ENCODE results near the gene ABCC2. TPM values are rescaled to one million over a fixed set of nuclear protein-coding genes. Genes with fewer than 3 reads are reported as not detected.

ABCC2 gene
- total RNA-seq, 1 experiment from 2014 or later: 6.5 TPM

DNA sequence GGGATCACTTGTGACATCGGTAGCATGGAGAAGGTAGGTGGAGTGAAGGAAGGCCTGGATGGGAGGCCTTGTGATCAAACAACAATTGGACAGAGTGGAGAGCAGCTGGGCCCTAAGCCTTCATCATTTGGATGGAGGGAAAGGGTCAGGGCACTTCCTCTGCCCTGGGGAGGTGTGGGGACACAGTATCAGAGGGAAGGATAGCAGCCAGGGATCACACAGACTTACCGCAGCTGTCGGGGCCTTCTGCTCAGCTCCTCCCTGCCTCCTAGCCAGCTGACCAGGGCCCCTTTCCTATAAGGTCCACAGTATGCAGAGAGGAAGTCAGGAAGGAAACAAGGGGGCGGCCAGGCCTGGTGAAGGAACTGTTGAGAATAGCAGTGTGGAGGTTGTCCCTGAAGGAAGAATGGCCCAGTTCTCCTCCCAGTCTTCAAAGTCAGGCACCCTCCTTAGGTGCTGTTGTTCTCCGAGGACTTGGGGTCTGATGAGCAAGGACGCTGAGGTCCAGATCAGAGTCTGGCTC is 62.1 kb downstream of the ABCC2 start:
- in situ Hi-C loops (cut with HindIII; ENCODE audit: low pct_unique_long_range_greater_than_20kb, low sequenced_read_pairs) (no loop called here), intact Hi-C loops (cut with micrococcal nuclease; ENCODE audit: unreplicated experiment) (loop anchor here (10.0 kb wide), 1 partner anchor 340 kb away; the partner anchor contains the start of gene ERLIN1)
- Histone ChIP-seq H3K9me3 (ENCODE audit: control insufficient read depth, insufficient read depth, low read depth, low read length) (no peaks in the 10 kb centered on the region), H3K27me3 (ENCODE audit: control insufficient read depth, insufficient read depth, low read length) (no peaks in the 10 kb centered on the region), H3K4me3 (ENCODE audit: low read depth in 2 of 2, low read length in 2 of 2) (no peak overlapping the region), H3K4me1 (ENCODE audit: control insufficient read depth, insufficient read depth, low read length) (peaks cover 19% of the 10 kb centered on the region), H3K27ac (ENCODE audit: low read length) (peak overlapping the region; percentile 49; the same call in 1 of the 2 replicates), H3K36me3 (ENCODE audit: control insufficient read depth, insufficient read depth, low read length) (no peaks in the 10 kb centered on the region)
- POLR2A ChIA-PET: no interaction called here
- CTCF ChIA-PET: interaction anchor here (1.2 kb wide), 1 partner anchor 38 kb away, joined by 3 read pairs; no protein-coding TSS in a partner anchor
- DNase-seq (ENCODE audit: low read depth, low spot score): no peak
- TF ChIP-seq TCF7L2 (IDR thresholded peaks at IDR 0.05; ENCODE audit: low read depth, low read length) (no peak), POLR2AphosphoS5 (IDR thresholded peaks at IDR 0.05; ENCODE audit: low read depth, low read length) (no peak), SIN3A (IDR thresholded peaks at IDR 0.05; ENCODE audit: borderline replicate concordance, insufficient read depth, low read depth, low read length) (no peak)
- TF ChIP-seq, protein P1, sequence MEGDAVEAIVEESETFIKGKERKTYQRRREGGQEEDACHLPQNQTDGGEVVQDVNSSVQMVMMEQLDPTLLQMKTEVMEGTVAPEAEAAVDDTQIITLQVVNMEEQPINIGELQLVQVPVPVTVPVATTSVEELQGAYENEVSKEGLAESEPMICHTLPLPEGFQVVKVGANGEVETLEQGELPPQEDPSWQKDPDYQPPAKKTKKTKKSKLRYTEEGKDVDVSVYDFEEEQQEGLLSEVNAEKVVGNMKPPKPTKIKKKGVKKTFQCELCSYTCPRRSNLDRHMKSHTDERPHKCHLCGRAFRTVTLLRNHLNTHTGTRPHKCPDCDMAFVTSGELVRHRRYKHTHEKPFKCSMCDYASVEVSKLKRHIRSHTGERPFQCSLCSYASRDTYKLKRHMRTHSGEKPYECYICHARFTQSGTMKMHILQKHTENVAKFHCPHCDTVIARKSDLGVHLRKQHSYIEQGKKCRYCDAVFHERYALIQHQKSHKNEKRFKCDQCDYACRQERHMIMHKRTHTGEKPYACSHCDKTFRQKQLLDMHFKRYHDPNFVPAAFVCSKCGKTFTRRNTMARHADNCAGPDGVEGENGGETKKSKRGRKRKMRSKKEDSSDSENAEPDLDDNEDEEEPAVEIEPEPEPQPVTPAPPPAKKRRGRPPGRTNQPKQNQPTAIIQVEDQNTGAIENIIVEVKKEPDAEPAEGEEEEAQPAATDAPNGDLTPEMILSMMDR (IDR thresholded peaks at IDR 0.05): no peak
- TF ChIP-seq, protein P2, sequence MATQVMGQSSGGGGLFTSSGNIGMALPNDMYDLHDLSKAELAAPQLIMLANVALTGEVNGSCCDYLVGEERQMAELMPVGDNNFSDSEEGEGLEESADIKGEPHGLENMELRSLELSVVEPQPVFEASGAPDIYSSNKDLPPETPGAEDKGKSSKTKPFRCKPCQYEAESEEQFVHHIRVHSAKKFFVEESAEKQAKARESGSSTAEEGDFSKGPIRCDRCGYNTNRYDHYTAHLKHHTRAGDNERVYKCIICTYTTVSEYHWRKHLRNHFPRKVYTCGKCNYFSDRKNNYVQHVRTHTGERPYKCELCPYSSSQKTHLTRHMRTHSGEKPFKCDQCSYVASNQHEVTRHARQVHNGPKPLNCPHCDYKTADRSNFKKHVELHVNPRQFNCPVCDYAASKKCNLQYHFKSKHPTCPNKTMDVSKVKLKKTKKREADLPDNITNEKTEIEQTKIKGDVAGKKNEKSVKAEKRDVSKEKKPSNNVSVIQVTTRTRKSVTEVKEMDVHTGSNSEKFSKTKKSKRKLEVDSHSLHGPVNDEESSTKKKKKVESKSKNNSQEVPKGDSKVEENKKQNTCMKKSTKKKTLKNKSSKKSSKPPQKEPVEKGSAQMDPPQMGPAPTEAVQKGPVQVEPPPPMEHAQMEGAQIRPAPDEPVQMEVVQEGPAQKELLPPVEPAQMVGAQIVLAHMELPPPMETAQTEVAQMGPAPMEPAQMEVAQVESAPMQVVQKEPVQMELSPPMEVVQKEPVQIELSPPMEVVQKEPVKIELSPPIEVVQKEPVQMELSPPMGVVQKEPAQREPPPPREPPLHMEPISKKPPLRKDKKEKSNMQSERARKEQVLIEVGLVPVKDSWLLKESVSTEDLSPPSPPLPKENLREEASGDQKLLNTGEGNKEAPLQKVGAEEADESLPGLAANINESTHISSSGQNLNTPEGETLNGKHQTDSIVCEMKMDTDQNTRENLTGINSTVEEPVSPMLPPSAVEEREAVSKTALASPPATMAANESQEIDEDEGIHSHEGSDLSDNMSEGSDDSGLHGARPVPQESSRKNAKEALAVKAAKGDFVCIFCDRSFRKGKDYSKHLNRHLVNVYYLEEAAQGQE (IDR thresholded peaks at IDR 0.05; ENCODE audit: insufficient read depth in 1 of 2, low read depth in 2 of 2, low read length in 1 of 2): no peak
- BruUV-seq (replicated peaks): no TSS peak
- ATAC-seq: no peak

DNA sequence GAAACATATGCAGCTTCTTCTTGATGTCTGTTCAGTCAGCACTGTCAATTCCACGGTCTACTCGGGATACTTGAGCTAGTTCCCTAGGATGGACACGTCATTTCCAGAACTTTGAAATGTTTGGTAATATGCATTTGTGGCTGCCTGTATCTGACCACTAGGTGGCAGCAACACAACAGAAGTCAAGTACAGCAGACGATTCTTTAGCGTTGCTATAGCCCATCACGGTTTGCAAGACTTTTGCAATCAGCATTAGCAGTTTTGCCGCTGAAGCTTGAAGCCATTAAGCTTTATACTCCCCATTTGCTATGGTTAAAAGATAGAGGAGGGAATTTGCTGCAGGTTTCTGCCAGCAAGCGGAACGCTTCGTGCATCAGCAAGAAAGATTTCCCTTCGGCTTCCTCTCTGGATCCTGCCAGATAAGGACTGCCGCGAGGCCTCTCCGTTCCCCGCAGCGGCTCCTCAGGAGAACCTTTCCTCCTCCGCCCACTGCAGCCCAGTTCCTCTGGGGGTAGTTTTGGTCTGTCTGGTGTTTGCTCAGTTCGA is 63.5 kb downstream of the ABCC2 start:
- BruUV-seq (replicated peaks): no TSS peak
- H3K9me3 ChIP-seq (ENCODE audit: control insufficient read depth, insufficient read depth, low read depth, low read length): no peaks in the 10 kb centered on the region
- in situ Hi-C loops (cut with HindIII; ENCODE audit: low pct_unique_long_range_greater_than_20kb, low sequenced_read_pairs) (no loop called here), intact Hi-C loops (cut with micrococcal nuclease; ENCODE audit: unreplicated experiment) (loop anchor here (5.0 to 10.0 kb wide), 3 partner anchors 121 to 339 kb away; partner anchors contain the start of gene ERLIN1)
- POLR2A ChIA-PET: interaction anchor here (0.6 kb wide), 4 partner anchors 113 to 350 kb away, joined by 3 to 9 read pairs (median 4); no protein-coding TSS in a partner anchor
- DNase-seq (ENCODE audit: low read depth, low spot score): peak; percentile 89
- peak overlapping the region in 1 of 2 experiments; percentile 8; a peak in 1 of 4 replicates for H3K4me3 ChIP-seq (ENCODE audit: low read depth in 2 of 2, low read length in 2 of 2)
- CTCF ChIA-PET: interaction anchor here (0.6 to 1.9 kb wide), 18 partner anchors 10 to 283 kb away, joined by 3 to 19 read pairs (median 4); no protein-coding TSS in a partner anchor
- no peak for TF ChIP-seq SIN3A (IDR thresholded peaks at IDR 0.05; ENCODE audit: borderline replicate concordance, insufficient read depth, low read depth, low read length)
- TF ChIP-seq, protein P1 (IDR thresholded peaks at IDR 0.05): peak; percentile 94
- TF ChIP-seq POLR2AphosphoS5 (IDR thresholded peaks at IDR 0.05; ENCODE audit: low read depth, low read length): no peak; the same call in 1 of the 2 replicates
- TF ChIP-seq, protein P2 (IDR thresholded peaks at IDR 0.05; ENCODE audit: insufficient read depth in 1 of 2, low read depth in 2 of 2, low read length in 1 of 2): no peak
- no peak for TF ChIP-seq TCF7L2 (IDR thresholded peaks at IDR 0.05; ENCODE audit: low read depth, low read length)
- peak; percentile 94 for ATAC-seq
- no peaks in the 10 kb centered on the region for H3K27me3 ChIP-seq (ENCODE audit: control insufficient read depth, insufficient read depth, low read length)
- H3K36me3 ChIP-seq (ENCODE audit: control insufficient read depth, insufficient read depth, low read length): no peaks in the 10 kb centered on the region
- peaks cover 19% of the 10 kb centered on the region for H3K4me1 ChIP-seq (ENCODE audit: control insufficient read depth, insufficient read depth, low read length)
- H3K27ac ChIP-seq (ENCODE audit: low read length): peak overlapping the region; percentile 70
